ENCODE data around the gene LIPF. TPM values are rescaled to one million over a fixed set of nuclear protein-coding genes. Genes with fewer than 3 reads are reported as not detected.

Gene LIPF
- total RNA-seq, 2 experiments from 2014 or later = not detected

- Mint-ChIP-seq H3K4me1 (ENCODE audit: low read depth) (no peaks in the 10 kb centered on the region), H3K36me3 (ENCODE audit: low read depth) (no peaks in the 10 kb centered on the region), H3K27ac (no peak overlapping the region), H3K4me3 (no peak overlapping the region), H3K27me3 (no peaks in the 10 kb centered on the region), H3K9me3 (no peaks in the 10 kb centered on the region)
- DNase-seq (no peak), ATAC-seq (ENCODE audit: poor library complexity) (no peak)
- Histone ChIP-seq H3K4me1 (ENCODE audit: insufficient read depth, low read length) (no peaks in the 10 kb centered on the region), H3K27ac (ENCODE audit: low read depth in 1 of 2, low read length in 2 of 2) (no peak overlapping the region), H3K9me3 (ENCODE audit: control insufficient read depth in 1 of 2, insufficient read depth in 1 of 2, low read length in 2 of 2) (no peaks in the 10 kb centered on the region), H3K27me3 (ENCODE audit: control insufficient read depth in 1 of 2, insufficient read depth in 2 of 2, low read length in 2 of 2) (no peaks in the 10 kb centered on the region), H3K4me3 (ENCODE audit: low read length) (no peak overlapping the region), H3K36me3 (ENCODE audit: insufficient read depth, low read length) (no peaks in the 10 kb centered on the region)
- no peak for TF ChIP-seq CTCF (IDR thresholded peaks at IDR 0.05)
- ChIA-PET CTCF (no interaction called here), POLR2A (interaction anchor here (1.0 kb wide), 1 partner anchor 22 kb away, joined by 3 read pairs; no protein-coding TSS in a partner anchor)
- intact Hi-C loops (cut with DNase I, micrococcal nuclease) = no loop called here
Observed at GRCh38 chr10:88618496-88618895, 45.7 kb upstream of the LIPF start.

DNA sequence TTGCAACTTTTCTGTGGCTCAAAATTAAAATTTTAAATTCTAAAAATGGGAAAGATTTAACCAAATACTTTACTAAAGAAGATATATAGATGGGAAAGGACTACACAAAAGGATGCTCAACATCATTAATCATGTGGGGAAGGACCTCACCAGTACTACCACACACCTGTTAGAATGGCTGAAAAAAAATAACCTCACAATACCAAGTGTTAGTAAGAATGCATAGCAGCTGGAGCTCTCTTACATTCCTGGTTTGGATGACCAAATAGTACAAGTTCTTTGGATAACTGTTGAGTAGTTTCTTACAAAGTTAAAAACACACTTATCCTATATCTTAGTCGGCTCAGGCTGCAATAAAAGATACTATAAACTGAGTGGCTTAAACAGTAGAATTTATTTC lies 43.8 kb upstream of the LIPF start:
- TF ChIP-seq CTCF (IDR thresholded peaks at IDR 0.05) = no peak
- Mint-ChIP-seq H3K36me3 (ENCODE audit: low read depth) (no peaks in the 10 kb centered on the region), H3K9me3 (no peaks in the 10 kb centered on the region), H3K4me3 (no peak overlapping the region), H3K27ac (no peak overlapping the region), H3K27me3 (no peaks in the 10 kb centered on the region), H3K4me1 (ENCODE audit: low read depth) (no peaks in the 10 kb centered on the region)
- Histone ChIP-seq H3K27ac (ENCODE audit: low read depth in 1 of 2, low read length in 2 of 2) (no peak overlapping the region), H3K9me3 (ENCODE audit: control insufficient read depth in 1 of 2, insufficient read depth in 1 of 2, low read length in 2 of 2) (no peaks in the 10 kb centered on the region), H3K36me3 (ENCODE audit: insufficient read depth, low read length) (no peaks in the 10 kb centered on the region), H3K4me3 (ENCODE audit: low read length) (no peak overlapping the region), H3K4me1 (ENCODE audit: insufficient read depth, low read length) (no peaks in the 10 kb centered on the region), H3K27me3 (ENCODE audit: control insufficient read depth in 1 of 2, insufficient read depth in 2 of 2, low read length in 2 of 2) (no peaks in the 10 kb centered on the region)
- intact Hi-C loops (cut with DNase I, micrococcal nuclease) = no loop called here
- no peak for DNase-seq
- POLR2A ChIA-PET = no interaction called here
- CTCF ChIA-PET = no interaction called here
- no peak for ATAC-seq (ENCODE audit: poor library complexity)

DNA sequence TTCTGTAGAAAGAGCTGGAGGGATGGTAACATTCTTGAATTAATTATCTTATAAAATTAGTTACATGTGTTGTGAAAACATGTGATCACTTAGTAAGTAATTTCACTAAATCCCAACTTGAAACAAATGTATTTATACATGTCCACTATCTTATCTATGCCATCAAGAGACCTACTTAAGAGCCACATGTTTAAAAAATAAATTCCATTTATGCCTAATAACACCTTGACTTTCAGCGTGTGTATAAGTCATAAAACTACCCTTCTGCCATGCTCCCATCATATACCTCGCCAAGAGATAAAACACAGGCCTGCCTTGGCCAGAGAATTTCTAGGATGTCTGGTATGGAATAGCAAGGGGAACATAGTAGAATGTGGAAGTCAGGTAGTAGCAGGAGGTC lies 40.4 kb upstream of the LIPF start:
- Histone ChIP-seq H3K4me3 (ENCODE audit: low read length) (no peak overlapping the region), H3K36me3 (ENCODE audit: insufficient read depth, low read length) (no peaks in the 10 kb centered on the region), H3K4me1 (ENCODE audit: insufficient read depth, low read length) (no peaks in the 10 kb centered on the region), H3K27me3 (ENCODE audit: control insufficient read depth in 1 of 2, insufficient read depth in 2 of 2, low read length in 2 of 2) (no peaks in the 10 kb centered on the region), H3K9me3 (ENCODE audit: control insufficient read depth in 1 of 2, insufficient read depth in 1 of 2, low read length in 2 of 2) (no peaks in the 10 kb centered on the region), H3K27ac (ENCODE audit: low read depth in 1 of 2, low read length in 2 of 2) (no peak overlapping the region)
- Mint-ChIP-seq H3K27ac (no peak overlapping the region), H3K4me3 (no peak overlapping the region), H3K27me3 (no peaks in the 10 kb centered on the region), H3K36me3 (ENCODE audit: low read depth) (no peaks in the 10 kb centered on the region), H3K4me1 (ENCODE audit: low read depth) (no peaks in the 10 kb centered on the region), H3K9me3 (no peaks in the 10 kb centered on the region)
- intact Hi-C loops (cut with DNase I, micrococcal nuclease) = no loop called here
- no peak for ATAC-seq (ENCODE audit: poor library complexity)
- POLR2A ChIA-PET = no interaction called here
- CTCF ChIA-PET = no interaction called here
- DNase-seq = no peak
- TF ChIP-seq CTCF (IDR thresholded peaks at IDR 0.05) = no peak
